HG03196 (cell line): ENCODE data around the gene ALKBH1.
"Not testable (repeated sequence)": the region's sequence is repeated elsewhere in the genome, so short reads cannot be mapped to it uniquely, and the experiment has no call there.

ENCODE experiments used
- ATAC-seq: cut with Tn5 transposase; IDR thresholded peaks from one replicate; pipeline ENCODE4 v1.9.1; 2021; ENCODE audit not compliant: unreplicated experiment

The ALKBH1 gene

DNA sequence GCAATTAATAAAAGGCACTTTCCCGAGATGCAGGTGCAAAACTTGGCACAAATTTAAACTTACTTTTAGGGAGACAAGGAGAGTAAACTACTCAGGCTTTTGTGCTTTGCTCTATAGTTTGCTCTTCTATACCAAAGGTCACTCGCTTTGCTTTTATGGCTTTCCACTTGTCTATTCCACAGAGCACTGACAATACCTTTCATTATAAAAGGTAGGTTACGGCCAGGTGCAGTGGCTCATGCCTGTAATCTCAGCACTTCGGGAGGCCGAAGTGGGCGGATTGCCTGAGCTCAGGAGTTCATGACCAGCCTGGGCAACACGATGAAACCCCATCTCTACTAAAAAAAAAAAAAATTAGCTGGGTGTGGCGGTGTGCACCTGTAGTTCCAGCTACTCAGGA is 32.9 kb downstream of the ALKBH1 start:
- ATAC-seq: no peak

GRCh38 chr14:77673193-77673592 is 34.6 kb downstream of the ALKBH1 start:
- no peak for ATAC-seq

- ATAC-seq: no peak
Measured at GRCh38 chr14:77667331-77667730, 40.5 kb downstream of the ALKBH1 start.

DNA sequence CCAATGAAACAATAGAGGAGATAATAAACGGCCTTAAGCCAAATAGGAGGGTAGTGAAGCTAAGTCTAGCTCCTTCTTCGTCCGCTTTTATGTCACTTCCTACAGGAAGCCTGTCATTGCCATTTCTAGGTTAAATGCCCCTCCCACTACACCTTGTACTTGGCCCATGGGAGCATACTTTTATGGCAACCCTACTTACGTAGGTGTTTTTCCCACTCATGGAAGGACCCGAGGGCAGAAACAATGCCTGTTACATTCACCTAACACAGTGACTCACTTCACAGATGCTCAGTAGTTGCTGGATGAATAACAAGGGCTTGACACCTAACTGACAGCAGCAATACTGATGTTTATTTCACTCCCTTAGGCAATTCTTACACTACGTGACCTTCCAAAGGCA is 44.5 kb downstream of the ALKBH1 start:
- no peak for ATAC-seq

DNA sequence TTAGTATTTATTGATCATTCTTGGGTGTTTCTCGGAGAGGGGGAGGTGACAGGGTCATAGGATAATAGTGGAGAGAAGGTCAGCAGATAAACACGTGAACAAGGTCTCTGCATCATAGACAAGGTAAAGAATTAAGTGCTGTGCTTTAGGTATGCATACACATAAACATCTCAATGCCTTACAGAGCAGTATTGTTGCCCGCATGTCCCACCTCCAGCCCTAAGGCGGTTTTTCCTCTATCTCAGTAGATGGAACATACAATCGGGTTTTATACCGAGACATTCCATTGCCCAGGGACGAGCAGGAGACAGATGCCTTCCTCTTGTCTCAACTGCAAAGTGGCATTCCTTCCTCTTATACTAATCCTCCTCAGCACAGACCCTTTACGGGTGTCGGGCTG is 46.3 kb downstream of the ALKBH1 start:
- ATAC-seq: not testable (repeated sequence)

DNA sequence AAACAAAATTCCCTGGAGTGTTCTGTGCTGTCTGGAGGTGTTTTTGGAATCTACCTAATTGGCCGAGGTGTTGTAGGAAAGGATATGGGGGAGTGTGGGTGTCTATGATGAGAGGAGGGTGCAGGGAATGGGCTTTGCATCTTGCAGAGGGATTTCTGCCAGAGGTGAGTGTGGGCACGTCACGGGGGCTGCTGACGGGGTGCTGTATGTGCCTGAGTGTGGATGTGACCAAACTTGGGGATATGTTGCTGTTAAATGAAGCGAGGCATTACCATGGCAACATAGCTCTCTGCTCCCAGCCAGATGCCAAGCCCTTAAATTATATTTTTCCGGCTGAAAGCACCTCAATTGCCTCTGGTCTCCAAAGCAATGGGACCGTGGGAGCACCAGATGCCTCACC is 47.1 kb downstream of the ALKBH1 start:
- no peak for ATAC-seq

- ATAC-seq: no peak
Measured at GRCh38 chr14:77659831-77660230, 48.0 kb downstream of the ALKBH1 start.

- no peak for ATAC-seq
Measured at GRCh38 chr14:77657280-77657679, 50.5 kb downstream of the ALKBH1 start.

- no peak for ATAC-seq
Measured at GRCh38 chr14:77654001-77654441, 53.8 kb downstream of the ALKBH1 start.

- ATAC-seq: no peak
Measured at GRCh38 chr14:77649326-77649725, 58.5 kb downstream of the ALKBH1 start.

GRCh38 chr14:77648520-77649200 is 59.2 kb downstream of the ALKBH1 start:
- no peak for ATAC-seq

DNA sequence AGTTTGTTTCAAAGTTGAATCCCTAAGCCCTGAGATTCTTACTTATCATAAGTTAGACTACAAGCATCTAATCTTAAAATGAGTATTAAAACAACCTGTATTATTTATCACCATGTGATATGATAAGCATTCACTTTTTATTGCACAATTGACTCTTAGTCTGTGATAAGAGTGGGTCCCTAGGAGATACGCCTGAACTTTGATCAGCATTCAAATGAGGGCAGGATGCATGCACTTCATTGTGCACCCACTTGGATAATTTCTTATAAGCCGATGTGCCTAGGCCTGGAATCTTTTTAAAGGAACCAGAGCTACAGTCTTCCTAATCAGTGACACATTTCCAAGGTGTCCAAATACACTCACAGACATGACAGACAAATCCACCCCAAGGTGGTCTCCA is 60.0 kb downstream of the ALKBH1 start:
- ATAC-seq: no peak

GRCh38 chr14:77646907-77647306 is 60.9 kb downstream of the ALKBH1 start:
- ATAC-seq: no peak

DNA sequence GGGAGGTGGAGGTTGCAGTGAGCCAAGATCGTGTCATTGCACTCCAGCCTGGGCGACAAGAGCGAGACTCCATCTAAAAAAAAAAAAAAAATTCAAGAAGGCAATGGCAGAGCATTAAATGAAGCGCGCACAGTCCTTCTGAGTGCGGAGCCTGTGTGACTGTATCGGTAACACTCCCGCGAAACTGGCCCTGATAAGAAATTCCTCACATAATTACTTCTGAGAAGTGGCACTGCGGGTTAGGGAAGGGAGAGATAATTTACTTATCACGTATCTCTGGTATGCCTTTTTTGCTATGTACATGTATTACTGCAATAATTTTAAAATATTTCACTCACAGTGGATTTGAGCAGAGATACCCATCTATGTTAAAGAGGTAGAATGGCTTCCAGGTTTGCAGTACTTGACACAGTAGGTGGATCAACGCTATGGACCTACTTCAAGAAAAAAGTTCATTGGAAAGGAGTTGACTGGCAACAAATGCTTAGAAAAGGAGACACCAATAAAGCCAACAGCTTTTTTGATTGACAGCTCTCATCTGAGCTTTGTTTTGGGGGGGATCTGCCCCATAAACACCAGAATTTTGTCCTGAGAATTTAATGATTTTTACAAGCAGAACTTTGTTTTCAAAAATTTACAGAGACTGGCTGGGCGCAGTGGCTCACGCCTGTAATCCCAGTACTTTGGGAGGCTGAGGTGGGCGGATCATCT is 62.1 kb downstream of the ALKBH1 start:
- ATAC-seq: no peak

DNA sequence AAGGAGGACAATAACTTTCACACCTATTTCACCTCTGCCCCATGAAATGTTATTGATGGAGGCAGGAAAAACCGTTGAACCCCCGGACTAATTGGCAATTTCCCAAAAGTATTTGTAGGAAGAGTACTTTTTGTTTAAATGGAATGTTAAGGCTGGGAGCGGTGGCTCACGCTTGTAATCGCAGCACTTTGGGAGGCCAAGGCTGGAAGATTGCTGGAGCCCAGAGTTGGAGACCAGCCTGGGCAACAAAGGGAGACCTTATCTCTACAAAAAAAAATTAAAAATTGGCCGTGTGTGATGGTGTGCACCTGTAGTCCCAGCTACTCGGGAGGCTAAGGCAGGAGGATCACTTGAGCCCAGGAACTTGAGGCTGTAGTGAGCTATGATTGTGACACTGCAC is 65.4 kb downstream of the ALKBH1 start:
- no peak for ATAC-seq

- no peak for ATAC-seq
Measured at GRCh38 chr14:77641534-77642341, 66.1 kb downstream of the ALKBH1 start.

- ATAC-seq: no peak
Measured at GRCh38 chr14:77640756-77641533, 66.9 kb downstream of the ALKBH1 start.

GRCh38 chr14:77638771-77639171 is 69.1 kb downstream of the ALKBH1 start:
- no peak for ATAC-seq

GRCh38 chr14:77635869-77636268 is 72.0 kb downstream of the ALKBH1 start:
- ATAC-seq: not testable (repeated sequence)

GRCh38 chr14:77635466-77635865 is 72.4 kb downstream of the ALKBH1 start:
- not testable (repeated sequence) for ATAC-seq

DNA sequence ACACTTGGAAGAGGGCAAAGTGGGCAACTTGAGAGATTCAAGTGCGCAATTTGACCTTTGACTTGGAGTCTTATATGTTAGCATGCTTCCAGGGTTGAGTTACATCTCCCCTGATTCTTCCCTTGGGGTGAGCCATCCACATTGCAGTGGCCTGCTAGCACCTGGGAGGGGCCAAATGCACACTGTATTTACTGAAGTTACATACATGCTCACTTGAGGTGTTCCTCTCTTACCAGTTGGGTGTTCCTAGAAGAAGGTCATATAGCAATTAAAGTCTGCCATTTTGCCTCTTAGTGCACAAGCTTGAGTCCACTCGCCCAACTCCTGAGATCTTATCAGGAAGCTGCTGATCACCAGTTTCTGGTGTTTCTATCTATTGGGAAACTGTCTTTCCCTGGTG is 77.7 kb downstream of the ALKBH1 start:
- ATAC-seq: no peak
